Trophoblast cell (in vitro differentiated cells and primary cell): ENCODE measurements around the gene GAK. TPM values are rescaled to one million over a fixed set of nuclear protein-coding genes. Genes with fewer than 3 reads are reported as not detected.
"Not testable (repeated sequence)": the region's sequence is repeated elsewhere in the genome, so short reads cannot be mapped to it uniquely, and the experiment has no call there.

Experiments
- DNase-seq, 2 donors: peaks; one replicate each; pipeline ENCODE4 v3.0.0-alpha.2; 2016
- H2AFZ ChIP-seq: 2 replicates; pipeline ENCODE4 v1.6.1; 2013; ENCODE audit warnings: low read length, moderate library complexity, mild to moderate bottlenecking; ENCODE audit not compliant: insufficient read depth, poor library complexity
- H2AK5ac ChIP-seq: 2 replicates; pipeline ENCODE4 v1.6.1; 2013; ENCODE audit warnings: mild to moderate bottlenecking, low read length
- H2BK120ac ChIP-seq: 2 replicates; pipeline ENCODE4 v1.6.1; 2013; ENCODE audit warnings: low read length, mild to moderate bottlenecking, moderate library complexity; ENCODE audit not compliant: insufficient read depth, poor library complexity
- H2BK12ac ChIP-seq: 2 replicates; pipeline ENCODE4 v1.6.1; 2013; ENCODE audit warnings: mild to moderate bottlenecking, low read length, moderate library complexity
- H2BK5ac ChIP-seq: 2 replicates; pipeline ENCODE4 v1.6.1; 2013; ENCODE audit warnings: low read length, low read depth, moderate library complexity, mild to moderate bottlenecking; ENCODE audit not compliant: poor library complexity
- H3K14ac ChIP-seq: 2 replicates; pipeline ENCODE4 v1.6.1; 2013; ENCODE audit warnings: mild to moderate bottlenecking, low read length
- H3K18ac ChIP-seq: 2 replicates; pipeline ENCODE4 v1.6.1; 2013; ENCODE audit warnings: mild to moderate bottlenecking, low read length
- H3K23ac ChIP-seq: 2 replicates; pipeline ENCODE4 v1.6.1; 2013; ENCODE audit warnings: low read length
- H3K27ac ChIP-seq: 2 replicates; pipeline ENCODE4 v1.5.1; 2013; ENCODE audit warnings: low read depth, mild to moderate bottlenecking, inconsistent platforms, low read length, moderate library complexity
- H3K27me3 ChIP-seq: 2 replicates; pipeline ENCODE4 v1.6.1; 2013; ENCODE audit warnings: inconsistent platforms, mild to moderate bottlenecking, low read length, moderate library complexity; ENCODE audit not compliant: insufficient read depth
- H3K36me3 ChIP-seq, 2 experiments: 1 replicate in 1 of 2; 2 replicates in 1 of 2; pipeline ENCODE4 v1.6.1; 2013; ENCODE audit warnings: low read length in 2 of 2, mild to moderate bottlenecking in 2 of 2, moderate library complexity in 1 of 2; ENCODE audit not compliant: insufficient read depth in 2 of 2, control insufficient read depth in 1 of 2
- H3K4ac ChIP-seq: 2 replicates; pipeline ENCODE4 v1.6.1; 2013; ENCODE audit warnings: low read depth, mild to moderate bottlenecking, low read length, moderate library complexity
- H3K4me1 ChIP-seq, 2 experiments: 1 replicate in 1 of 2; 2 replicates in 1 of 2; pipeline ENCODE4 v1.6.1; 2013; ENCODE audit warnings: low read length in 2 of 2, mild to moderate bottlenecking in 2 of 2, moderate library complexity in 1 of 2; ENCODE audit not compliant: insufficient read depth in 2 of 2, control insufficient read depth in 1 of 2
- H3K4me2 ChIP-seq: 2 replicates; pipeline ENCODE4 v1.6.1; 2013; ENCODE audit warnings: inconsistent platforms, mild to moderate bottlenecking, low read length, moderate library complexity
- H3K4me3 ChIP-seq: 2 replicates; pipeline ENCODE4 v1.5.1; 2013; ENCODE audit warnings: mild to moderate bottlenecking, low read depth, low read length, inconsistent platforms
- H3K79me1 ChIP-seq: one replicate; pipeline ENCODE4 v1.6.1; 2013; ENCODE audit warnings: low read length
- H3K79me2 ChIP-seq: 2 replicates; pipeline ENCODE4 v1.6.1; 2013; ENCODE audit warnings: low read length, mild to moderate bottlenecking; ENCODE audit not compliant: control insufficient read depth, insufficient read depth, poor library complexity
- H3K9ac ChIP-seq: 2 replicates; pipeline ENCODE4 v1.6.1; 2013; ENCODE audit warnings: mild to moderate bottlenecking, low read length
- H3K9me3 ChIP-seq: 2 replicates; pipeline ENCODE4 v1.6.1; 2013; ENCODE audit warnings: low read depth, mild to moderate bottlenecking, control low read depth, inconsistent platforms, low read length; ENCODE audit not compliant: insufficient read depth
- H4K12ac ChIP-seq: 2 replicates; pipeline ENCODE4 v1.6.1; 2013; ENCODE audit warnings: low read depth, mild to moderate bottlenecking, low read length, moderate library complexity
- H4K8ac ChIP-seq: 2 replicates; pipeline ENCODE4 v1.6.1; 2013; ENCODE audit warnings: low read depth, mild to moderate bottlenecking, low read length, moderate library complexity
- H4K91ac ChIP-seq: one replicate; pipeline ENCODE4 v1.6.1; 2013; ENCODE audit warnings: low read depth, mild to moderate bottlenecking, low read length, moderate library complexity
- WGBS: extraction: QIAGEN DNeasy Blood & Tissue Kit; methylation state at CpG from one replicate; pipeline ENCODE4 v1.1.7; 2013; ENCODE audit warnings: missing lambda C conversion rate; ENCODE audit not compliant: insufficient read length, insufficient coverage; ENCODE audit errors: extremely low coverage; 5-methylcytosine and 5-hydroxymethylcytosine counted together
- polyA plus RNA-seq: library from polyadenylated mRNA; stranded (reverse); fragments of 200-250 nt; gene quantifications from 2 replicates; pipeline ENCODE4 v1.2.3, GENCODE V29; 2013

The GAK gene
- 76.4 and 76.8 TPM in 2 replicates for polyA plus RNA-seq

DNA sequence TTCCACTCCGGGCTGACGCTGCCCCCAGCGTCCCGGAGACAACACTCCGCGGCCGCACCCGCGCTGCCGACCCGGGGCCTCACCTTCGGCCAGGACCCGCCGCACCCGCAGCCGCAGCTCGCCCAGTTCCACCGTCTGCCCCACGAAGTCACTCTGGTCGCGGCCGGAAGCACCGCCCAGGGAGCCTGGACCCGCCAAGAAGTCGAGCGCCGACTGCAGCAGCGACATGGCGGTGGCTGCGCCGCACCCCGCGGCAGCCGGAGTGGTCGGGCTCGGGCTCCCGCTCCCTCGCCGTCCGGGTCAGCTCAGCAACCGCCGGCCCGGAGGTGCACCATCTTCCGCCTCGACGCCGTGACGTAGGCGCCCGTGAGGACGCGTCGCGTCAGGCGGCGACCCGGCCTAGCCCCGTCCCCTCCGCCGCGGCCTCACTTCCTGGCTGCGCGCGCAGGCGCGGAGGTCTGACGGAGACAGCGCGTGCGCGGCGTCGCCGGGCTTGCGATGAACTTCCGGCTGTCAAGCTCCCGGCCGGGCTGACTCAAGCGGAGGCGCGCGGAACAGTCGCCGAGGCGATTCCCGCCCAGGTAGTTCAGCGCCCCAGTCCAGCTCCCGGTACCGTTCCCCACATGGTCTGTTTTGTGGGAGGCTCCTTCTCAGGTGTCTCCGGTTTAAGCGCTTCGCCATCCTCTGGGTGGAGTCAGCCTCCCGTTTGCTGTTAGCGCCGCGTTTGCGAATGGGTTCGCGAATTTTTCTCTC lies at the start of gene GAK, which contains the start of gene TMEM175:
Gene GAK, minus strand, starts transcription at position 357 of the 753 bp plus-strand sequence. Its CDS starts 129 bp downstream, at position 228.
Gene TMEM175, plus strand, starts transcription at position 501 of the 753 bp plus-strand sequence. CDS start 15,280 bp downstream, outside the sequence.
- no peaks in the 10 kb centered on the region for H3K9me3 ChIP-seq
- DNase-seq, result peak; percentile 97 to 99
- peak within 1 kb of the TSS; percentile 65 for H2AFZ ChIP-seq
- peak within 1 kb of the TSS; percentile 96 for H2AK5ac ChIP-seq
- H3K14ac ChIP-seq, result peak within 1 kb of the TSS; percentile 94
- peak within 1 kb of the TSS; percentile 83 for H4K12ac ChIP-seq
- peaks cover 22% of the 10 kb centered on the region for H3K79me2 ChIP-seq
- H3K27me3 ChIP-seq, result no peaks in the 10 kb centered on the region
- H2BK12ac ChIP-seq, result no peak within 1 kb of the TSS
- H3K9ac ChIP-seq, result peak within 1 kb of the TSS; percentile 98
- H3K4me3 ChIP-seq, result peak within 1 kb of the TSS; percentile 100
- H3K27ac ChIP-seq, result peak within 1 kb of the TSS; percentile 50
- H3K4me2 ChIP-seq, result peak within 1 kb of the TSS; percentile 100
- peak within 1 kb of the TSS; percentile 61 for H2BK120ac ChIP-seq
- H3K18ac ChIP-seq, result peak within 1 kb of the TSS; percentile 86
- H3K79me1 ChIP-seq, result peaks cover 7% of the 10 kb centered on the region
- peaks cover 7 to 8% of the 10 kb centered on the region in 2 experiments for H3K4me1 ChIP-seq
- H4K8ac ChIP-seq, result peak within 1 kb of the TSS; percentile 95
- H3K4ac ChIP-seq, result peak within 1 kb of the TSS; percentile 95
- H3K36me3 ChIP-seq, result peaks cover 0 to 5% of the 10 kb centered on the region in 2 experiments
- no peak within 1 kb of the TSS for H3K23ac ChIP-seq
- WGBS, result no CpG with 5 or more reads among the region's 99 CpGs
- peak within 1 kb of the TSS; percentile 67 for H2BK5ac ChIP-seq
- peak within 1 kb of the TSS; percentile 88 for H4K91ac ChIP-seq

DNA sequence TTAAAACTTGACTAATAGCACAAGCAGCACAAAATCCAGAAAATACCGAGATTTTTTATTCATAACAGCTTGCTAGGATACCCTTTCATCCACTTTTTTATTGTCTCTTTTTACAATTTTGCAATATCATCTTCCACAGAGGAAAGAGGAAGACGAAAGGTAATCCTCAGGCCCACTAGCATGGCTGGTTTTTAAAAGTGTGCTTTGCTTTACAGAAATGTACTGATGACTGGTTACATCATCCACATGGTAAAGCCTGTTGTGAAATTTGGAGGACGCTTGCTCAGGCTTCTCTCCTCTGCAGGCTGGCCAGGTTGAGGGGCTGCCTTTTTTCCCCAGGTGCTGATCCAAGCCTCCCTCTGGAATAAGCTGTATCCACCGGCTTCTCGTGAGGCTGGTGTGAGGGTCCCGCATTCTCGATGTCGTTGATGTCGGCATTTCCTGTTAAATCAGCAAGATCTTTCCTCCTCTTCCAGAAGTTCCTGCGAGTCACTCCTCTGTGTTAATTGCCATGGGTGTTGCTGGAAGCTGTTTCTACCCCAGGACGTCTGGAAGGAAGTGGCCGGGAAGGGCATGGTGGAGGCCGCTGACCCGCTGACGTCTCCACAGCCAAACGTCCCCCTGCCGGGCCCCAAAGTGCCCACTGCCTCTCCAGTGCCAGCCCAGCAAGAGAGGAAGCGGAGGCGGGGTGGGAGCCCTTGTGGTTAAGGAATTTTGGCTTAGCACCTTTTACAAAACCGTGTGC lies 47.0 kb upstream of the GAK start:
- no peak overlapping the region for H3K27ac ChIP-seq
- no peak overlapping the region for H3K4me3 ChIP-seq
- H2BK12ac ChIP-seq, result no peak overlapping the region
- no peak overlapping the region for H3K23ac ChIP-seq
- H3K9ac ChIP-seq, result no peak overlapping the region
- H2AFZ ChIP-seq, result peak overlapping the region; percentile 15
- H2BK5ac ChIP-seq, result no peak overlapping the region
- H3K79me2 ChIP-seq, result no peaks in the 10 kb centered on the region
- H3K14ac ChIP-seq, result no peak overlapping the region
- H3K4me1 ChIP-seq, result peaks cover 7 to 8% of the 10 kb centered on the region in 2 experiments
- H3K4me2 ChIP-seq, result no peak overlapping the region
- H3K27me3 ChIP-seq, result peaks cover 1% of the 10 kb centered on the region
- H4K12ac ChIP-seq, result no peak overlapping the region
- H4K91ac ChIP-seq, result no peak overlapping the region
- H4K8ac ChIP-seq, result peak overlapping the region; percentile 14
- H3K79me1 ChIP-seq, result no peaks in the 10 kb centered on the region
- H2BK120ac ChIP-seq, result no peak overlapping the region
- DNase-seq, result peak in 1 of 2 donors; percentile 60
- H3K4ac ChIP-seq, result no peak overlapping the region
- peaks cover 14% of the 10 kb centered on the region for H3K9me3 ChIP-seq
- H3K18ac ChIP-seq, result no peak overlapping the region
- H2AK5ac ChIP-seq, result no peak overlapping the region
- no peaks in the 10 kb centered on the region for H3K36me3 ChIP-seq
- no CpG with 5 or more reads among the region's 20 CpGs for WGBS

- not testable (repeated sequence) for H2BK5ac ChIP-seq, H3K27ac ChIP-seq, H4K8ac ChIP-seq, H3K4ac ChIP-seq, DNase-seq, H4K12ac ChIP-seq, H2AK5ac ChIP-seq, H2BK120ac ChIP-seq, H3K9ac ChIP-seq, H2AFZ ChIP-seq, H2BK12ac ChIP-seq, H3K18ac ChIP-seq, H3K4me2 ChIP-seq, H3K23ac ChIP-seq, H3K4me3 ChIP-seq, H3K14ac ChIP-seq, H3K79me2 ChIP-seq, H3K79me1 ChIP-seq, H4K91ac ChIP-seq, H3K36me3 ChIP-seq
- H3K4me1 ChIP-seq, result peaks cover 16 to 17% of the 10 kb centered on the region in 2 experiments
- WGBS, result no CpG with 5 or more reads among the region's 25 CpGs
- peaks cover 10% of the 10 kb centered on the region for H3K27me3 ChIP-seq
- H3K9me3 ChIP-seq, result peaks cover 20% of the 10 kb centered on the region
Measured at GRCh38 chr4:976016-976415, 43.9 kb upstream of the GAK start.

DNA sequence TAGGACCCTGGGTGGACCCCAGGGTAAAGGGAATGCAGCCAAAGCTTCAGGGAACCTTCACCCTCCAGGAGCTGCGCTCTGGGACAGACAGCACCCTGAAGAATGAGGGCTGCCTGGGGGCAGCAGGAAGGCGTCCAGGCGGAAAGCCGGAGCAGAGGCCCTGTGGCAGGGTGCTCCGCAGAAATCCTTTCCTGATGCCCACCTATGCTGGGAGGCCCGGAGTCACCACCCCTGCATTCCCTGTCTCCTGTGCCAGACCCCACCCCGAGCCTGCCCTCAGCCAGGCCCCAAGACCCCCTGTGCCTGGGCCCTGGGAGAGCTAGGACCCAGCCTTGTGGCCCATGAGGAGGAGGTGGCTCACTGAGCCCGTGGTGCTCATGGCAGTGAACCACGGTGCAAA lies 42.6 kb upstream of the GAK start:
- Histone ChIP-seq H3K23ac (no peak overlapping the region), H3K36me3 (no peaks in the 10 kb centered on the region), H3K27ac (no peak overlapping the region), H3K9ac (no peak overlapping the region), H2BK12ac (no peak overlapping the region), H3K14ac (no peak overlapping the region), H3K4me1 (peaks cover 16 to 17% of the 10 kb centered on the region in 2 experiments), H4K12ac (no peak overlapping the region), H3K9me3 (peaks cover 19% of the 10 kb centered on the region), H4K8ac (no peak overlapping the region), H2AFZ (no peak overlapping the region), H3K79me1 (peaks cover 4% of the 10 kb centered on the region), H2BK120ac (no peak overlapping the region), H3K79me2 (no peaks in the 10 kb centered on the region), H3K4me3 (no peak overlapping the region), H4K91ac (no peak overlapping the region), H2BK5ac (no peak overlapping the region), H3K4me2 (no peak overlapping the region), H3K18ac (no peak overlapping the region), H3K27me3 (peaks cover 10% of the 10 kb centered on the region), H3K4ac (no peak overlapping the region), H2AK5ac (no peak overlapping the region)
- DNase-seq, result no peak
- no CpG with 5 or more reads among the region's 9 CpGs for WGBS
